Measurements from ENCODE around the gene KANK3. TPM values are rescaled to one million over a fixed set of nuclear protein-coding genes. Genes with fewer than 3 reads are reported as not detected.

The KANK3 gene
- total RNA-seq, 1 donor from 2014 or later: 2.9 TPM

GRCh38 chr19:8332976-8333766, 9.9 kb downstream of the KANK3 start:
- no peaks in the 10 kb centered on the region for H3K4me1 ChIP-seq (ENCODE audit: insufficient read depth, low read length)
- no peak for TF ChIP-seq EZH2 (IDR thresholded peaks at IDR 0.05; ENCODE audit: insufficient read depth, low read length)
- no peak for TF ChIP-seq CTCF (IDR thresholded peaks at IDR 0.05; ENCODE audit: insufficient read depth, low read depth, low read length)
- peaks cover 3% of the 10 kb centered on the region for H4K20me1 ChIP-seq (ENCODE audit: insufficient read depth, low read length)
- FAIRE-seq (no peak), DNase-seq (ENCODE audit: low read depth) (no peak)
- Mint-ChIP-seq H3K27me3 (ENCODE audit: low read depth, unreplicated experiment) (peaks cover 42% of the 10 kb centered on the region), H3K9me3 (ENCODE audit: unreplicated experiment) (peaks cover 1% of the 10 kb centered on the region), H3K27ac (ENCODE audit: unreplicated experiment) (no peak overlapping the region), H3K4me3 (ENCODE audit: unreplicated experiment) (no peak overlapping the region), H3K4me1 (ENCODE audit: low read depth, unreplicated experiment) (no peaks in the 10 kb centered on the region), H3K36me3 (ENCODE audit: low read depth, unreplicated experiment) (no peaks in the 10 kb centered on the region)
- no peaks in the 10 kb centered on the region for H3K9me3 ChIP-seq (ENCODE audit: insufficient read depth, low read depth, low read length)
- no peak overlapping the region for H3K4me2 ChIP-seq (ENCODE audit: low read length)
- H3K27ac ChIP-seq (ENCODE audit: low read depth, low read length): no peak overlapping the region
- H3K36me3 ChIP-seq (ENCODE audit: insufficient read depth, low read length): no peaks in the 10 kb centered on the region
- no peak overlapping the region for H2AFZ ChIP-seq (ENCODE audit: low read depth, low read length)
- peaks cover 24% of the 10 kb centered on the region for H3K27me3 ChIP-seq (ENCODE audit: insufficient read depth, low read length)
- H3K79me2 ChIP-seq (ENCODE audit: insufficient read depth, low read length): no peaks in the 10 kb centered on the region
- H3K4me3 ChIP-seq (ENCODE audit: insufficient read depth, low read depth, low read length): no peak overlapping the region
- H3K9ac ChIP-seq (ENCODE audit: low read length): no peak overlapping the region

GRCh38 chr19:8331263-8331845, 11.7 kb downstream of the KANK3 start:
- no peak overlapping the region for H3K27ac Mint-ChIP-seq (ENCODE audit: unreplicated experiment)
- no peak overlapping the region for H3K27ac ChIP-seq (ENCODE audit: low read depth, low read length)
- peaks cover 5% of the 10 kb centered on the region for H3K9me3 ChIP-seq (ENCODE audit: insufficient read depth, low read depth, low read length)
- peaks cover 24% of the 10 kb centered on the region for H3K27me3 ChIP-seq (ENCODE audit: insufficient read depth, low read length)
- no peak overlapping the region for H3K4me3 ChIP-seq (ENCODE audit: insufficient read depth, low read depth, low read length)
- no peaks in the 10 kb centered on the region for H3K36me3 ChIP-seq (ENCODE audit: insufficient read depth, low read length)
- FAIRE-seq: no peak
- peaks cover 33% of the 10 kb centered on the region for H3K27me3 Mint-ChIP-seq (ENCODE audit: low read depth, unreplicated experiment)
- H3K4me2 ChIP-seq (ENCODE audit: low read length): no peak overlapping the region
- peaks cover 3% of the 10 kb centered on the region for H4K20me1 ChIP-seq (ENCODE audit: insufficient read depth, low read length)
- H3K36me3 Mint-ChIP-seq (ENCODE audit: low read depth, unreplicated experiment): peaks cover 4% of the 10 kb centered on the region
- H3K4me1 ChIP-seq (ENCODE audit: insufficient read depth, low read length): no peaks in the 10 kb centered on the region
- no peak overlapping the region for H3K9ac ChIP-seq (ENCODE audit: low read length)
- no peak for DNase-seq (ENCODE audit: low read depth)
- H3K79me2 ChIP-seq (ENCODE audit: insufficient read depth, low read length): no peaks in the 10 kb centered on the region
- TF ChIP-seq EZH2 (IDR thresholded peaks at IDR 0.05; ENCODE audit: insufficient read depth, low read length) (no peak), CTCF (IDR thresholded peaks at IDR 0.05; ENCODE audit: insufficient read depth, low read depth, low read length) (no peak)
- peaks cover 7% of the 10 kb centered on the region for H3K9me3 Mint-ChIP-seq (ENCODE audit: unreplicated experiment)
- H3K4me1 Mint-ChIP-seq (ENCODE audit: low read depth, unreplicated experiment): no peaks in the 10 kb centered on the region
- no peak overlapping the region for H2AFZ ChIP-seq (ENCODE audit: low read depth, low read length)
- no peak overlapping the region for H3K4me3 Mint-ChIP-seq (ENCODE audit: unreplicated experiment)

- DNase-seq (ENCODE audit: low read depth): no peak
- H3K9ac ChIP-seq (ENCODE audit: low read length): no peak overlapping the region
- no peak overlapping the region for H3K4me3 ChIP-seq (ENCODE audit: insufficient read depth, low read depth, low read length)
- H4K20me1 ChIP-seq (ENCODE audit: insufficient read depth, low read length): peaks cover 3% of the 10 kb centered on the region
- H3K27me3 Mint-ChIP-seq (ENCODE audit: low read depth, unreplicated experiment): peaks cover 27% of the 10 kb centered on the region
- no peaks in the 10 kb centered on the region for H3K4me1 ChIP-seq (ENCODE audit: insufficient read depth, low read length)
- H3K4me1 Mint-ChIP-seq (ENCODE audit: low read depth, unreplicated experiment): no peaks in the 10 kb centered on the region
- H3K27ac Mint-ChIP-seq (ENCODE audit: unreplicated experiment): no peak overlapping the region
- H3K79me2 ChIP-seq (ENCODE audit: insufficient read depth, low read length): no peaks in the 10 kb centered on the region
- no peak overlapping the region for H2AFZ ChIP-seq (ENCODE audit: low read depth, low read length)
- peaks cover 6% of the 10 kb centered on the region for H3K36me3 Mint-ChIP-seq (ENCODE audit: low read depth, unreplicated experiment)
- no peak overlapping the region for H3K4me2 ChIP-seq (ENCODE audit: low read length)
- no peaks in the 10 kb centered on the region for H3K36me3 ChIP-seq (ENCODE audit: insufficient read depth, low read length)
- H3K4me3 Mint-ChIP-seq (ENCODE audit: unreplicated experiment): no peak overlapping the region
- no peak for TF ChIP-seq CTCF (IDR thresholded peaks at IDR 0.05; ENCODE audit: insufficient read depth, low read depth, low read length)
- TF ChIP-seq EZH2 (IDR thresholded peaks at IDR 0.05; ENCODE audit: insufficient read depth, low read length): no peak
- H3K27ac ChIP-seq (ENCODE audit: low read depth, low read length): no peak overlapping the region
- FAIRE-seq: no peak
- peaks cover 5% of the 10 kb centered on the region for H3K9me3 ChIP-seq (ENCODE audit: insufficient read depth, low read depth, low read length)
- peaks cover 18% of the 10 kb centered on the region for H3K27me3 ChIP-seq (ENCODE audit: insufficient read depth, low read length)
- H3K9me3 Mint-ChIP-seq (ENCODE audit: unreplicated experiment): peaks cover 7% of the 10 kb centered on the region
These were observed 13.1 kb downstream of the KANK3 start for GRCh38 chr19:8329996-8330395.
